Activated T-cell treated with anti-CD3 and anti-CD28 coated beads, Interleukin-2, amount 50 U/mL, for 72 hours (primary cell): ENCODE data around the gene LRRC38. TPM values are rescaled to one million over a fixed set of nuclear protein-coding genes. Genes with fewer than 3 reads are reported as not detected.
A peak's percentile ranks its signal among the peaks of the same experiment; 100 is the strongest.
"Not testable (repeated sequence)": the region's sequence is repeated elsewhere in the genome, so short reads cannot be mapped to it uniquely, and the experiment has no call there.

Experiments
- ATAC-seq, 2 donors: fragments of 150-1000 bp; cut with Tn5 transposase; replicated peaks in 1 of 2; 2 replicates each; pipeline ENCODE4 v1.10.0; 2021; ENCODE audit warnings: moderate library complexity in 2 of 2, mild to moderate bottlenecking in 1 of 2
- DNase-seq, 2 donors: peaks; one replicate each; pipeline ENCODE4 v3.0.0; 2021 to 2022; ENCODE audit warnings: mixed read lengths in 1 of 2
- H3K27ac Mint-ChIP-seq: one replicate; pipeline ENCODE4 v1.8.0; 2022; ENCODE audit warnings: mild to moderate bottlenecking, moderate library complexity, mixed read lengths
- H3K27me3 Mint-ChIP-seq: one replicate; pipeline ENCODE4 v1.8.0; 2022; ENCODE audit warnings: low read depth, mixed read lengths
- H3K36me3 Mint-ChIP-seq, 2 donors: one replicate each; pipeline ENCODE4 v1.8.0; 2022; ENCODE audit warnings: mixed read lengths in 2 of 2, mild to moderate bottlenecking in 1 of 2; ENCODE audit not compliant: insufficient read depth in 2 of 2
- H3K4me1 Mint-ChIP-seq: one replicate; pipeline ENCODE4 v1.8.0; 2022; ENCODE audit warnings: low read depth, mixed read lengths
- H3K4me3 Mint-ChIP-seq, 2 donors: one replicate each; pipeline ENCODE4 v1.8.0; 2022; ENCODE audit warnings: mild to moderate bottlenecking in 2 of 2, mixed read lengths in 2 of 2, moderate library complexity in 2 of 2
- H3K9me3 Mint-ChIP-seq, 2 donors: one replicate each; pipeline ENCODE4 v1.8.0; 2022; ENCODE audit warnings: mixed read lengths in 2 of 2
- total RNA-seq, 2 donors: library from RNA; stranded (reverse); gene quantifications; one replicate each; pipeline ENCODE4 v1.2.3, GENCODE V29; 2022

The LRRC38 gene
- total RNA-seq, 2 donors from 2014 or later = not detected

DNA sequence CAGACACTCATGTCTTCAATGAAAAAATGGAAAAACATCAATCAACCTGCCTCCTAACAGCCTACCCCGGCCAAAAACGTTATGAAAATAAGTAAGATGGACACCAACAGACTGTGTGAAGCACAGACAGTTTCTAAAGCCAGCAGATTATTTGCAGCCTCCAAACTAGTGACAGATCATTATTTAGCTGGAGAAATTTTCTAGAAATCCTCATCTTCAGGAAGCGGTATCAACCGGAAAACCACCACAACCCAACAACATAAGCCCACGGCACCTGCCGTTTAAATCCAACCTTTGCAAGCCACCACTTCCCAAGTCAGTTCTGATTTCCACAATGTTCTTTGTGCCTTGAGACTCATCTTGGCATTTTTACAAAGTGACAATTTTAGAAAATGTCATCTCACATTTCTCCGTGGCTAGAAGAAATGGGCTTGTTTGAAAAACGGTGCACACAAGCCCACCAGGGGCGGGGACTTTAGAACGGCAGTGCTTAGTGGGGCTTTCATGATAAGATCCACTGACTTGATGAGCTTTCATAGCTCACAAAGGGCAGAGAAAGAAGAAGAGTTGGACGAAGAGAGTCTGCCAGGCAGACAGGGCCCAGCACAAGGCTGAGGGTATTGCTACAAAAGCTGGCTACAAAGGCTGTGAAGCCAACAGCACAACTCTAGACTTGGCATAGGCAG is 34.5 kb downstream of the LRRC38 start:
- peaks cover 11% of the 10 kb centered on the region for H3K4me1 Mint-ChIP-seq
- no peaks in the 10 kb centered on the region for H3K9me3 Mint-ChIP-seq
- no peaks in the 10 kb centered on the region for H3K27me3 Mint-ChIP-seq
- DNase-seq = no peak
- ATAC-seq = no peak
- no peak overlapping the region for H3K27ac Mint-ChIP-seq
- no peaks in the 10 kb centered on the region for H3K36me3 Mint-ChIP-seq
- H3K4me3 Mint-ChIP-seq = peak overlapping the region in 1 of 2 donors; percentile 21

- Mint-ChIP-seq H3K36me3 (no peaks in the 10 kb centered on the region), H3K27ac (no peak overlapping the region), H3K4me1 (peaks cover 11% of the 10 kb centered on the region), H3K9me3 (no peaks in the 10 kb centered on the region), H3K27me3 (no peaks in the 10 kb centered on the region), H3K4me3 (no peak overlapping the region)
- DNase-seq (no peak), ATAC-seq (no peak)
Observed at GRCh38 chr1:13478692-13479091, 35.1 kb downstream of the LRRC38 start.

- H3K4me3 Mint-ChIP-seq = no peak overlapping the region
- DNase-seq = no peak
- no peak for ATAC-seq
- H3K27ac Mint-ChIP-seq = no peak overlapping the region
- no peaks in the 10 kb centered on the region for H3K4me1 Mint-ChIP-seq
- H3K36me3 Mint-ChIP-seq = no peaks in the 10 kb centered on the region
- no peaks in the 10 kb centered on the region for H3K27me3 Mint-ChIP-seq
- no peaks in the 10 kb centered on the region for H3K9me3 Mint-ChIP-seq
Observed at GRCh38 chr1:13469343-13469742, 44.5 kb downstream of the LRRC38 start.

GRCh38 chr1:13465515-13465914 is 48.3 kb downstream of the LRRC38 start:
- no peaks in the 10 kb centered on the region for H3K27me3 Mint-ChIP-seq
- no peaks in the 10 kb centered on the region for H3K4me1 Mint-ChIP-seq
- ATAC-seq = no peak
- DNase-seq = no peak
- peak overlapping the region; percentile 14 for H3K27ac Mint-ChIP-seq
- no peaks in the 10 kb centered on the region for H3K36me3 Mint-ChIP-seq
- H3K4me3 Mint-ChIP-seq = no peak overlapping the region
- no peaks in the 10 kb centered on the region for H3K9me3 Mint-ChIP-seq

- Mint-ChIP-seq H3K9me3 (no peaks in the 10 kb centered on the region), H3K27me3 (no peaks in the 10 kb centered on the region), H3K36me3 (no peaks in the 10 kb centered on the region), H3K4me1 (no peaks in the 10 kb centered on the region), H3K27ac (no peak overlapping the region), H3K4me3 (no peak overlapping the region)
- DNase-seq = no peak
- no peak for ATAC-seq
Observed at GRCh38 chr1:13462682-13463081, 51.1 kb downstream of the LRRC38 start.

DNA sequence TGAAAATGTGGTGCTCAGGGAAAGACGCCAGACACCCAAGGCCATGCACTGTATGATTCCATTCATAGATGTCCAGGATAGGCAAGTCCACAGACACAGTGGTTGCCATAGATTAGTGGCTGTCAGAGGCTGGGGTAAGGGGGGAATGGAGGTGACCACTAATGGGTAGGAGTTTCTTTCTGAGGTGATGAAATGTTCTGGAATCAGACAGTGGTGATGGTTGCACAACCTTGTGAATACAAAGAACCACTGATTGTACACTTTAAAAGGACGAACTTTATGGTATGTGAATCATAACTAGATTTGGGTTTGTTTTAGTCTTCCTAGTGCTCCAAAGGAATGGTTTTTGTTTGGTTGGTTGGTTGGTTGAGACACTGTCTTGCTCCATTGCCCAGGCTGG is 51.8 kb downstream of the LRRC38 start:
- ATAC-seq (no peak), DNase-seq (no peak)
- H3K27ac Mint-ChIP-seq = no peak overlapping the region
- H3K27me3 Mint-ChIP-seq = peaks cover 6% of the 10 kb centered on the region
- H3K9me3 Mint-ChIP-seq = no peaks in the 10 kb centered on the region
- no peaks in the 10 kb centered on the region for H3K4me1 Mint-ChIP-seq
- H3K36me3 Mint-ChIP-seq = no peaks in the 10 kb centered on the region
- H3K4me3 Mint-ChIP-seq = no peak overlapping the region

DNA sequence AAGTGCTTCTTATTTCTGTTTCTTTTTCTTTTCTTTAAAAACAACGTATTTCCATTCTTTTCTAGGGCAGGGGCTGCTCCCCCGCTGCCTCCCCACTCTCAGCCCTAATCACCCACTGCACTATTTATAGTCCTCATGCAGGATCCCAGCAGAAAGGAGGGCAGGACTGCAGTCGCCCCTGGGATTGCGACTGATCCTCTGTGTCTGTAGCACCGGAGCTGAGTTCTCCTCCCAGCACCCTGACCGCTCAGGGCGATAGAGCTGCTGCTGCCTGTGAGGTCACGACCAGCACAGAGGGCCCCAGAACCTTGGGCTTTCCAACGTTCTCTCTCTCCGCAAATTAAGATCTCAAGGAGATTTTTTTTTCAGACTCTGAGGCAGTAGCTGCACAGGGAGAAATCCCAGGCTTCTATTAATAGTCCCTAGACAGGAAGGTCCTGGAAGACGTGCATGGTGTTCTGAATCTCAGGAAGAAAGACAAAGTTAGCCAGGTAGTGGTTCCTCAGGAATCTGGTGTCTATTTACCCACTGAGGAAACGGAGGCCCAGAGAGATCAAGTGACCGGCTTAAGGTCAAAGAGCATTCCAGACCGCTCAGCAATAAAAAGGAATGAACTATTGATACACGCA is 56.8 kb downstream of the LRRC38 start:
- no peaks in the 10 kb centered on the region for H3K36me3 Mint-ChIP-seq
- no peak overlapping the region for H3K4me3 Mint-ChIP-seq
- no peak for ATAC-seq
- no peaks in the 10 kb centered on the region for H3K9me3 Mint-ChIP-seq
- H3K27ac Mint-ChIP-seq = no peak overlapping the region
- no peak for DNase-seq
- peaks cover 8% of the 10 kb centered on the region for H3K27me3 Mint-ChIP-seq
- H3K4me1 Mint-ChIP-seq = no peaks in the 10 kb centered on the region

DNA sequence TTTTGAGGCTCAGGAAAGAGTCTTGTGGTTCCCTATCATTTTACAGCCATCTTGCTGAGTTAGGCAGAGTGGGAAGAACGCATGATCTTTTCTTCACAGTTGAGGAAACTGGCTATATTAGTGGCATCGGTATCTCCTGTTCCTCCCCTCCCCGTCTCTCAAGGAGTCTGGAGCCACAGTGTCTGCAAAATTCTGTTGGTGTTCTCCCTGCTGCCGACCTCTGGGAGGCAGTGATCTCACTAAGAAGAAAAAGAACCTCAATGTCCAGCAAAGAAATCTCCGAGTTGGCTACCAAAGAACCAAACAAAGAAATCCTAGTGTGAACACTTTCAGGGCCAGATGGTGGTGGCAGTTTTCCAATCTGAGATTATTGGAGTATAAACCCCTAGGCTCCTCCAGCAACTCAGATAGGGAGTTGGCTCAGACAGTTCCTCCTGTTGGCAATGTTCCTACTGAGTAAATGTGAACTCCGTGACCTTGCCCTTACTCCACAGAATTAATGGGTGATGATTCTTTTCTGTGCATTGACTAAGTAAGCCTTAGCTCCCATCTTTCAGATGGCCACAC is 62.3 kb downstream of the LRRC38 start:
- H3K4me3 Mint-ChIP-seq = no peak overlapping the region
- no peaks in the 10 kb centered on the region for H3K27me3 Mint-ChIP-seq

DNA sequence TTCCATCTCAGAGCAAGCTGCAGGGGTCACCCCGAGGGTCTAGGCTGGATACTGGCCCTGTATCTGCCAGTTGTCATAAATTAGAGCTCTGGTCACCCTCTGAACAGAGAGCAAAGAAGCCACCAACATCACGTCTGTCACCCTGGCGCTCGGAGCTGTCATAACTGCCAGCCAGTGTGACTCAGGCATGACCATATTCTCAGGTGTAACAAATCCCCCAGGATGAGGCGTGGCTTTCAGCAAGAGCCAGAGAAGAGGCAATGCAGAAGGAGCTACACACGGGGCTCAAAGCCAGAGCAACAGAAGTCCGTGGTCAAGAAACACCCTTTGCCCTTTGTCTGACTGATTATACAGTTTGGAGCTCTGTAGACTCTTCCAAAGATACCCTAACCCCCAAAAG is 63.6 kb downstream of the LRRC38 start:
- Mint-ChIP-seq H3K4me3 (no peak overlapping the region), H3K9me3 (no peaks in the 10 kb centered on the region), H3K27me3 (no peaks in the 10 kb centered on the region), H3K4me1 (no peaks in the 10 kb centered on the region), H3K36me3 (no peaks in the 10 kb centered on the region), H3K27ac (no peak overlapping the region)
- ATAC-seq (no peak), DNase-seq (no peak)

More for the DNA sequence above, 62.3 kb downstream of the LRRC38 start:
- H3K27ac Mint-ChIP-seq = no peak overlapping the region
- no peaks in the 10 kb centered on the region for H3K9me3 Mint-ChIP-seq
- DNase-seq (no peak), ATAC-seq (no peak)
- H3K36me3 Mint-ChIP-seq = no peaks in the 10 kb centered on the region
- H3K4me1 Mint-ChIP-seq = no peaks in the 10 kb centered on the region

- Mint-ChIP-seq H3K4me3 (no peak overlapping the region), H3K27me3 (no peaks in the 10 kb centered on the region)
Observed at GRCh38 chr1:13443335-13443979, 70.3 kb downstream of the LRRC38 start.

GRCh38 chr1:13439104-13439783 is 74.6 kb downstream of the LRRC38 start:
- H3K4me1 Mint-ChIP-seq, DNase-seq, H3K27ac Mint-ChIP-seq, H3K9me3 Mint-ChIP-seq, H3K4me3 Mint-ChIP-seq, ATAC-seq, H3K36me3 Mint-ChIP-seq, H3K27me3 Mint-ChIP-seq: not testable (repeated sequence)

More at GRCh38 chr1:13443335-13443979, 70.3 kb downstream of the LRRC38 start:
- Mint-ChIP-seq H3K27ac (no peak overlapping the region), H3K4me1 (no peaks in the 10 kb centered on the region), H3K36me3 (no peaks in the 10 kb centered on the region), H3K9me3 (no peaks in the 10 kb centered on the region)
- ATAC-seq (no peak), DNase-seq (no peak)

GRCh38 chr1:13435458-13435857 is 78.3 kb downstream of the LRRC38 start:
- H3K36me3 Mint-ChIP-seq = no peaks in the 10 kb centered on the region
- no peak for DNase-seq
- H3K4me1 Mint-ChIP-seq = no peaks in the 10 kb centered on the region
- no peak overlapping the region for H3K27ac Mint-ChIP-seq
- H3K4me3 Mint-ChIP-seq = no peak overlapping the region
- ATAC-seq = no peak
- H3K9me3 Mint-ChIP-seq = no peaks in the 10 kb centered on the region
- no peaks in the 10 kb centered on the region for H3K27me3 Mint-ChIP-seq
